HL-60 (cell line): ENCODE measurements around the gene WFS1.

ENCODE experiments used
- POLR2AphosphoS5 ChIP-seq: IDR thresholded peaks from 2 replicates; pipeline ENCODE4 v1.6.1; 2012; ENCODE audit warnings: low read depth
- TF ChIP-seq, protein P1 (sequence below): IDR thresholded peaks from one replicate; pipeline ENCODE4 v1.5.1; 2011; ENCODE audit warnings: low read length, control low read depth, inconsistent platforms; ENCODE audit not compliant: insufficient read depth

DNA sequence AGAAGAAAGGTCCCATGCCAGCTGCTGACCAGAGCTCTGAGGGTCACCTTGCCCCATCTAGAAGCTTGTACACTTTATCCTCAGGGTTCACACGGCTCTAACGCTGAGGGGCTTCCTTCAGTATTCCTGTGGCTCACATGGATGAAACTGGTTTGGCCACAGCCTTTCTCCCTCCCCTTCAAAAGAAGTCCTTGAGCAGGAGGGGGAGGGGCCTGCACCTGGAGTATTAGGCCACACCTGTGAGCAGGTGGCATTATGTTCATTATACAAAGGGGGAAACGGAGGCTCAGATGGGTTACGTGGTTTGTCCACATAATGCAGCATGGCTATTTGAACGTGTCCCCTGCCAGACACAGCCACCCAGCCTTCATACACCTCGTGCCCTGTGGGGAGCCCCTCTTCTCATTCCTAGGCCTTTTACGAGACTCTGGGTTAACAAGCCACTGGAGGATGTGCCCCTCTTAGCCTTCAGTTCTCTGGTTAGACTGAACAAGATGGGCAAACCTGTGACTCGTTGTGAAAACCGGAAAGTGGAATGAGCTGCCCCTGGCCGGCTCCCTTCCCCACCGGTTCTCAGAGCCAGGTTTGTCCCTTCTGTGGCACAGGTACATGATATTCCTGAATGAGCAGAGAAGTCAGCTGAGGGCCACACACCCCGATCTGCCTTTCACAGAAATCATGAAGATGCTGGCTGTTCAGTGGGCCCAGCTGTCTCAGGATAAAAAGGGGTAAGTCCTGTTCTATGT, 42.1 kb upstream of the WFS1 start:
- TF ChIP-seq, protein P1, sequence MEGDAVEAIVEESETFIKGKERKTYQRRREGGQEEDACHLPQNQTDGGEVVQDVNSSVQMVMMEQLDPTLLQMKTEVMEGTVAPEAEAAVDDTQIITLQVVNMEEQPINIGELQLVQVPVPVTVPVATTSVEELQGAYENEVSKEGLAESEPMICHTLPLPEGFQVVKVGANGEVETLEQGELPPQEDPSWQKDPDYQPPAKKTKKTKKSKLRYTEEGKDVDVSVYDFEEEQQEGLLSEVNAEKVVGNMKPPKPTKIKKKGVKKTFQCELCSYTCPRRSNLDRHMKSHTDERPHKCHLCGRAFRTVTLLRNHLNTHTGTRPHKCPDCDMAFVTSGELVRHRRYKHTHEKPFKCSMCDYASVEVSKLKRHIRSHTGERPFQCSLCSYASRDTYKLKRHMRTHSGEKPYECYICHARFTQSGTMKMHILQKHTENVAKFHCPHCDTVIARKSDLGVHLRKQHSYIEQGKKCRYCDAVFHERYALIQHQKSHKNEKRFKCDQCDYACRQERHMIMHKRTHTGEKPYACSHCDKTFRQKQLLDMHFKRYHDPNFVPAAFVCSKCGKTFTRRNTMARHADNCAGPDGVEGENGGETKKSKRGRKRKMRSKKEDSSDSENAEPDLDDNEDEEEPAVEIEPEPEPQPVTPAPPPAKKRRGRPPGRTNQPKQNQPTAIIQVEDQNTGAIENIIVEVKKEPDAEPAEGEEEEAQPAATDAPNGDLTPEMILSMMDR: no peak
- no peak for TF ChIP-seq POLR2AphosphoS5
